Caco-2 (cell line): ENCODE data around the gene F2. TPM values are rescaled to one million over a fixed set of nuclear protein-coding genes. Genes with fewer than 3 reads are reported as not detected.
A peak's percentile ranks its signal among the peaks of the same experiment; 100 is the strongest.

Experiments used
- BruUV-seq: library from RNA; stranded (reverse); fragments of 400-500 nt; replicated peaks from 2 replicates; lab custom pipeline; 2021; lab: Mats Ljungman, UMichigan
- CTCF ChIA-PET: fragments of 300-600 bp; sonication (Branson Sonifier 250); formaldehyde crosslinking; loops from one replicate; lab custom pipeline; 2022; ENCODE audit warnings: antibody characterized with exemption; lab: Charles Lee
- POLR2A ChIA-PET: fragments of 300-600 bp; sonication (Branson Sonifier 250); formaldehyde crosslinking; loops from one replicate; lab custom pipeline; 2022; ENCODE audit warnings: antibody characterized with exemption; lab: Charles Lee
- DNase-seq, 2 experiments: peaks; one replicate each; pipeline versions ENCODE4 v3.0.0 to v3.0.0-alpha.2; 2020 to 2022
- H3K27me3 ChIP-seq: replicated peaks from 2 replicates; pipeline ENCODE4 v1.6.0; 2011; ENCODE audit warnings: low read length; ENCODE audit not compliant: control insufficient read depth, insufficient read depth
- H3K36me3 ChIP-seq: 2 replicates; pipeline ENCODE4 v1.5.1; 2011; ENCODE audit warnings: low read length; ENCODE audit not compliant: control insufficient read depth, insufficient read depth
- H3K4me1 ChIP-seq: fragments of 250-450 bp; sonication (Bioruptor Pico); 2 replicates; pipeline ENCODE4 v1.5.1; 2020; ENCODE audit warnings: mild to moderate bottlenecking
- H3K4me3 ChIP-seq: 2 replicates; pipeline ENCODE4 v1.5.1; 2011; ENCODE audit warnings: low read depth, mild to moderate bottlenecking, control low read depth, low read length
- H3K9me3 ChIP-seq: fragments of 250-450 bp; sonication (Bioruptor Pico); 2 replicates; pipeline ENCODE4 v1.5.1; 2020; ENCODE audit warnings: mild to moderate bottlenecking, moderate library complexity
- H3K27ac Mint-ChIP-seq: one replicate; pipeline ENCODE4 v1.8.0; 2022; ENCODE audit warnings: mixed read lengths; ENCODE audit not compliant: unreplicated experiment
- H3K27me3 Mint-ChIP-seq: one replicate; pipeline ENCODE4 v1.8.0; 2022; ENCODE audit warnings: mixed read lengths; ENCODE audit not compliant: insufficient read depth, unreplicated experiment
- H3K36me3 Mint-ChIP-seq: one replicate; pipeline ENCODE4 v1.8.0; 2022; ENCODE audit warnings: mild to moderate bottlenecking, mixed read lengths; ENCODE audit not compliant: insufficient read depth, unreplicated experiment
- H3K4me1 Mint-ChIP-seq: one replicate; pipeline ENCODE4 v1.8.0; 2022; ENCODE audit warnings: low read depth, mixed read lengths; ENCODE audit not compliant: unreplicated experiment
- H3K4me3 Mint-ChIP-seq: one replicate; pipeline ENCODE4 v1.8.0; 2022; ENCODE audit warnings: mild to moderate bottlenecking, moderate library complexity, mixed read lengths; ENCODE audit not compliant: unreplicated experiment
- H3K9me3 Mint-ChIP-seq: one replicate; pipeline ENCODE4 v1.8.0; 2022; ENCODE audit warnings: mixed read lengths; ENCODE audit not compliant: unreplicated experiment
- CTCF ChIP-seq, 2 experiments: fragments of 200-600 bp in 1 of 2; IDR thresholded peaks; 1 replicate in 1 of 2; 2 replicates in 1 of 2; pipeline versions ENCODE4 v1.5.1 to v1.8.0; 2011 to 2022; ENCODE audit warnings: antibody characterized with exemption in 1 of 2, control low read depth in 1 of 2, inconsistent platforms in 1 of 2, low read depth in 1 of 2, low read length in 1 of 2, mild to moderate bottlenecking in 1 of 2, moderate library complexity in 1 of 2; ENCODE audit not compliant: insufficient read depth in 1 of 2, severe bottlenecking in 1 of 2, unreplicated experiment in 1 of 2
- intact Hi-C: fragments of 100-400 bp; cut with micrococcal nuclease; formaldehyde crosslinking; loops from one replicate; pipeline ENCODE4 v1.10.0; 2022; ENCODE audit not compliant: unreplicated experiment
- total RNA-seq: library from RNA; stranded (reverse); gene quantifications from 2 replicates; pipeline ENCODE4 v1.2.3, GENCODE V29; 2022

The F2 gene
- total RNA-seq, 1 experiment from 2014 or later: 60.0 TPM

- no peak overlapping the region for H3K4me3 ChIP-seq
- CTCF ChIA-PET: no interaction called here
- BruUV-seq: no TSS peak
- POLR2A ChIA-PET: no interaction called here
- no peaks in the 10 kb centered on the region; the same call in none of the 2 replicates for H3K4me1 ChIP-seq
- Mint-ChIP-seq H3K27me3 (no peaks in the 10 kb centered on the region), H3K4me3 (no peak overlapping the region), H3K9me3 (no peaks in the 10 kb centered on the region), H3K4me1 (no peaks in the 10 kb centered on the region), H3K27ac (peak overlapping the region; percentile 37), H3K36me3 (peaks cover 27% of the 10 kb centered on the region)
- H3K36me3 ChIP-seq: peaks cover 6% of the 10 kb centered on the region
- H3K27me3 ChIP-seq: no peaks in the 10 kb centered on the region
- TF ChIP-seq CTCF (IDR thresholded peaks at IDR 0.05; ENCODE audit: insufficient read depth in 1 of 2, low read depth in 1 of 2, low read length in 1 of 2, severe bottlenecking in 1 of 2, unreplicated experiment in 1 of 2): no peak
- DNase-seq: no peak
- intact Hi-C loops: no loop called here
- no peaks in the 10 kb centered on the region for H3K9me3 ChIP-seq
Measured at GRCh38 chr11:46694607-46695006, 24.4 kb upstream of the F2 start.

- TF ChIP-seq CTCF (IDR thresholded peaks at IDR 0.05; ENCODE audit: insufficient read depth in 1 of 2, low read depth in 1 of 2, low read length in 1 of 2, severe bottlenecking in 1 of 2, unreplicated experiment in 1 of 2): no peak
- Histone ChIP-seq H3K4me1 (no peaks in the 10 kb centered on the region; the same call in none of the 2 replicates), H3K9me3 (no peaks in the 10 kb centered on the region), H3K4me3 (no peak overlapping the region), H3K27me3 (no peaks in the 10 kb centered on the region), H3K36me3 (peaks cover 6% of the 10 kb centered on the region)
- no peaks in the 10 kb centered on the region for H3K9me3 Mint-ChIP-seq
- intact Hi-C loops: no loop called here
- H3K36me3 Mint-ChIP-seq: peaks cover 35% of the 10 kb centered on the region
- no TSS peak for BruUV-seq
- no peak overlapping the region for H3K27ac Mint-ChIP-seq
- H3K4me1 Mint-ChIP-seq: no peaks in the 10 kb centered on the region
- no peak for DNase-seq
- H3K4me3 Mint-ChIP-seq: no peak overlapping the region
- no peaks in the 10 kb centered on the region for H3K27me3 Mint-ChIP-seq
- POLR2A ChIA-PET: no interaction called here
- CTCF ChIA-PET: no interaction called here
Measured at GRCh38 chr11:46695345-46696211, 23.4 kb upstream of the F2 start.

- Mint-ChIP-seq H3K4me1 (no peaks in the 10 kb centered on the region), H3K27me3 (no peaks in the 10 kb centered on the region), H3K9me3 (no peaks in the 10 kb centered on the region), H3K27ac (no peak overlapping the region), H3K36me3 (peaks cover 41% of the 10 kb centered on the region), H3K4me3 (no peak overlapping the region)
- intact Hi-C loops: no loop called here
- BruUV-seq: no TSS peak
- Histone ChIP-seq H3K9me3 (no peaks in the 10 kb centered on the region), H3K4me1 (no peaks in the 10 kb centered on the region; the same call in none of the 2 replicates), H3K4me3 (no peak overlapping the region), H3K36me3 (peaks cover 6% of the 10 kb centered on the region), H3K27me3 (no peaks in the 10 kb centered on the region)
- no peak for DNase-seq
- ChIA-PET POLR2A (no interaction called here), CTCF (no interaction called here)
- no peak for TF ChIP-seq CTCF (IDR thresholded peaks at IDR 0.05; ENCODE audit: insufficient read depth in 1 of 2, low read depth in 1 of 2, low read length in 1 of 2, severe bottlenecking in 1 of 2, unreplicated experiment in 1 of 2)
Measured at GRCh38 chr11:46696212-46696558, 22.8 kb upstream of the F2 start.
